Right lobe of liver (tissue), 4 donors: ENCODE data around the gene ZNF620.

Source experiments
- POLR2A ChIP-seq: fragments of 450-650 bp; IDR thresholded peaks from one replicate; pipeline ENCODE4 v1.6.1; 2017; ENCODE audit warnings: antibody characterized with exemption, mild to moderate bottlenecking
- TF ChIP-seq, protein P1 (sequence below), 4 donors: fragments of 200-600 bp in 3 of 4; fragments of 450-650 bp in 1 of 4; IDR thresholded peaks; one replicate each; pipeline versions ENCODE4 v1.5.1 to v1.8.0; 2016 to 2022; ENCODE audit warnings: antibody characterized with exemption in 4 of 4, mild to moderate bottlenecking in 2 of 4
- donor health status: DM: no; HTN: no; CAD: no.
- donor health status: DM: no; HTN: no; CAD: no.
- donor health status: DM: no; HTN: yes; CAD: no.

GRCh38 chr3:40463579-40463978, 42.3 kb upstream of the ZNF620 start:
- TF ChIP-seq, protein P1, sequence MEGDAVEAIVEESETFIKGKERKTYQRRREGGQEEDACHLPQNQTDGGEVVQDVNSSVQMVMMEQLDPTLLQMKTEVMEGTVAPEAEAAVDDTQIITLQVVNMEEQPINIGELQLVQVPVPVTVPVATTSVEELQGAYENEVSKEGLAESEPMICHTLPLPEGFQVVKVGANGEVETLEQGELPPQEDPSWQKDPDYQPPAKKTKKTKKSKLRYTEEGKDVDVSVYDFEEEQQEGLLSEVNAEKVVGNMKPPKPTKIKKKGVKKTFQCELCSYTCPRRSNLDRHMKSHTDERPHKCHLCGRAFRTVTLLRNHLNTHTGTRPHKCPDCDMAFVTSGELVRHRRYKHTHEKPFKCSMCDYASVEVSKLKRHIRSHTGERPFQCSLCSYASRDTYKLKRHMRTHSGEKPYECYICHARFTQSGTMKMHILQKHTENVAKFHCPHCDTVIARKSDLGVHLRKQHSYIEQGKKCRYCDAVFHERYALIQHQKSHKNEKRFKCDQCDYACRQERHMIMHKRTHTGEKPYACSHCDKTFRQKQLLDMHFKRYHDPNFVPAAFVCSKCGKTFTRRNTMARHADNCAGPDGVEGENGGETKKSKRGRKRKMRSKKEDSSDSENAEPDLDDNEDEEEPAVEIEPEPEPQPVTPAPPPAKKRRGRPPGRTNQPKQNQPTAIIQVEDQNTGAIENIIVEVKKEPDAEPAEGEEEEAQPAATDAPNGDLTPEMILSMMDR (IDR thresholded peaks at IDR 0.05) = no peak
- no peak for TF ChIP-seq POLR2A
